Ishikawa (cell line): Measurements from ENCODE around the gene MYLK4.

ENCODE experiments used
- CEBPB ChIP-seq: IDR thresholded peaks from 2 replicates; pipeline ENCODE4 v1.6.1; 2012
- CREB1 ChIP-seq: IDR thresholded peaks from 2 replicates; pipeline ENCODE4 v1.6.1; 2012; ENCODE audit warnings: low read depth
- EGR1 ChIP-seq: IDR thresholded peaks from 2 replicates; pipeline ENCODE4 v1.6.1; 2012
- EP300 ChIP-seq: IDR thresholded peaks from 2 replicates; pipeline ENCODE4 v1.6.1; 2012; ENCODE audit warnings: borderline replicate concordance
- FOXM1 ChIP-seq: IDR thresholded peaks from 2 replicates; pipeline ENCODE4 v1.6.1; 2012; ENCODE audit warnings: low read depth, borderline replicate concordance
- NFIC ChIP-seq: IDR thresholded peaks from 2 replicates; pipeline ENCODE4 v1.6.1; 2012
- RAD21 ChIP-seq: IDR thresholded peaks from 2 replicates; pipeline ENCODE4 v1.6.1; 2012; ENCODE audit warnings: low read depth
- TAF1 ChIP-seq: IDR thresholded peaks from 2 replicates; pipeline ENCODE4 v1.6.1; 2012; ENCODE audit warnings: low read depth, mild to moderate bottlenecking
- TCF12 ChIP-seq: IDR thresholded peaks from 2 replicates; pipeline ENCODE4 v1.6.1; 2012; ENCODE audit warnings: low read depth
- TEAD4 ChIP-seq: IDR thresholded peaks from 2 replicates; pipeline ENCODE4 v1.6.1; 2012
- USF1 ChIP-seq: IDR thresholded peaks from 2 replicates; pipeline ENCODE4 v1.6.1; 2012
- YY1 ChIP-seq: IDR thresholded peaks from 2 replicates; pipeline ENCODE4 v1.6.1; 2012; ENCODE audit warnings: low read depth
- ZBTB7A ChIP-seq: IDR thresholded peaks from 2 replicates; pipeline ENCODE4 v1.6.1; 2012; ENCODE audit warnings: low read depth
- TF ChIP-seq, protein P1 (sequence below): IDR thresholded peaks from 2 replicates; pipeline ENCODE4 v1.6.1; 2012
- TF ChIP-seq, protein P2 (sequence below): IDR thresholded peaks from 2 replicates; pipeline ENCODE4 v1.6.1; 2012; ENCODE audit warnings: low read depth, mild to moderate bottlenecking

The MYLK4 gene

GRCh38 chr6:2710412-2710811 lies 40.3 kb downstream of the MYLK4 start:
- TF ChIP-seq EP300 = no peak
- no peak for TF ChIP-seq ZBTB7A
- no peak for TF ChIP-seq CREB1
- no peak for TF ChIP-seq NFIC
- no peak for TF ChIP-seq FOXM1
- TF ChIP-seq, protein P1, sequence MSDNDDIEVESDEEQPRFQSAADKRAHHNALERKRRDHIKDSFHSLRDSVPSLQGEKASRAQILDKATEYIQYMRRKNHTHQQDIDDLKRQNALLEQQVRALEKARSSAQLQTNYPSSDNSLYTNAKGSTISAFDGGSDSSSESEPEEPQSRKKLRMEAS = no peak
- TF ChIP-seq TCF12 = no peak
- TF ChIP-seq YY1 = no peak
- no peak for TF ChIP-seq USF1
- TF ChIP-seq EGR1 = no peak
- TF ChIP-seq TAF1 = no peak

DNA sequence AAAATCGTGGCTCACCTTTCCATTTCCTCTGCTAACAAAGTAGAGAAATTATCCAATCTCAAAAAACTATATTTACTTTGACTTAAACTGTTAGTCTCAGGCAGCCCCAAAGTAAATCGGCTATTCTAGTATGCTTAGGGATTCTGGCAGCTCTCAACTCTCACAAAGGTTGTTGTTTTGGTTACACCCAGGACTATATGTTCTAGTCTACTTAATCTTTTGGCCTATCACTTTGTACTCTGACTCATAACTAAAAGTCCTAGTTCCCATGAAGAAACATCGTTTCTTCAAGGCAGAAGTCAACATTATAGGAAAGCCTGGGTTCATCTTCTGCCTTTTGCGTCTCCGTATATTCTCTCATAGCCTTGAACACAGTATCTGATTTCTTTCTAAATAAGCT lies 42.3 kb downstream of the MYLK4 start:
- TF ChIP-seq RAD21 = no peak
- no peak for TF ChIP-seq USF1
- TF ChIP-seq FOXM1 = no peak
- TF ChIP-seq, protein P1 = no peak
- no peak for TF ChIP-seq NFIC
- no peak for TF ChIP-seq EGR1
- TF ChIP-seq TCF12 = no peak
- no peak for TF ChIP-seq TAF1
- TF ChIP-seq TEAD4 = no peak
- TF ChIP-seq CREB1 = no peak
- no peak for TF ChIP-seq EP300
- TF ChIP-seq, protein P2, sequence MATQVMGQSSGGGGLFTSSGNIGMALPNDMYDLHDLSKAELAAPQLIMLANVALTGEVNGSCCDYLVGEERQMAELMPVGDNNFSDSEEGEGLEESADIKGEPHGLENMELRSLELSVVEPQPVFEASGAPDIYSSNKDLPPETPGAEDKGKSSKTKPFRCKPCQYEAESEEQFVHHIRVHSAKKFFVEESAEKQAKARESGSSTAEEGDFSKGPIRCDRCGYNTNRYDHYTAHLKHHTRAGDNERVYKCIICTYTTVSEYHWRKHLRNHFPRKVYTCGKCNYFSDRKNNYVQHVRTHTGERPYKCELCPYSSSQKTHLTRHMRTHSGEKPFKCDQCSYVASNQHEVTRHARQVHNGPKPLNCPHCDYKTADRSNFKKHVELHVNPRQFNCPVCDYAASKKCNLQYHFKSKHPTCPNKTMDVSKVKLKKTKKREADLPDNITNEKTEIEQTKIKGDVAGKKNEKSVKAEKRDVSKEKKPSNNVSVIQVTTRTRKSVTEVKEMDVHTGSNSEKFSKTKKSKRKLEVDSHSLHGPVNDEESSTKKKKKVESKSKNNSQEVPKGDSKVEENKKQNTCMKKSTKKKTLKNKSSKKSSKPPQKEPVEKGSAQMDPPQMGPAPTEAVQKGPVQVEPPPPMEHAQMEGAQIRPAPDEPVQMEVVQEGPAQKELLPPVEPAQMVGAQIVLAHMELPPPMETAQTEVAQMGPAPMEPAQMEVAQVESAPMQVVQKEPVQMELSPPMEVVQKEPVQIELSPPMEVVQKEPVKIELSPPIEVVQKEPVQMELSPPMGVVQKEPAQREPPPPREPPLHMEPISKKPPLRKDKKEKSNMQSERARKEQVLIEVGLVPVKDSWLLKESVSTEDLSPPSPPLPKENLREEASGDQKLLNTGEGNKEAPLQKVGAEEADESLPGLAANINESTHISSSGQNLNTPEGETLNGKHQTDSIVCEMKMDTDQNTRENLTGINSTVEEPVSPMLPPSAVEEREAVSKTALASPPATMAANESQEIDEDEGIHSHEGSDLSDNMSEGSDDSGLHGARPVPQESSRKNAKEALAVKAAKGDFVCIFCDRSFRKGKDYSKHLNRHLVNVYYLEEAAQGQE = no peak
- TF ChIP-seq ZBTB7A = no peak
- TF ChIP-seq CEBPB = no peak
- TF ChIP-seq YY1 = no peak

GRCh38 chr6:2706558-2706957 lies 44.2 kb downstream of the MYLK4 start:
- TF ChIP-seq, protein P1 = no peak
- TF ChIP-seq EGR1 (no peak), CEBPB (no peak), TEAD4 (no peak), NFIC (no peak), EP300 (no peak), YY1 (no peak), TCF12 (no peak), TAF1 (no peak)

- TF ChIP-seq USF1 = no peak
- no peak for TF ChIP-seq TCF12
- no peak for TF ChIP-seq TEAD4
- no peak for TF ChIP-seq RAD21
- no peak for TF ChIP-seq ZBTB7A
- TF ChIP-seq, protein P2 = no peak
- no peak for TF ChIP-seq YY1
- TF ChIP-seq, protein P1 = no peak
- TF ChIP-seq FOXM1 = no peak
- TF ChIP-seq CEBPB = no peak
- no peak for TF ChIP-seq TAF1
- no peak for TF ChIP-seq EGR1
- no peak for TF ChIP-seq NFIC
- TF ChIP-seq EP300 = no peak
- no peak for TF ChIP-seq CREB1
Observed at GRCh38 chr6:2705256-2705655, 45.5 kb downstream of the MYLK4 start.

GRCh38 chr6:2697291-2697690 lies 53.4 kb downstream of the MYLK4 start:
- TF ChIP-seq USF1 (no peak), FOXM1 (no peak), TEAD4 (no peak), RAD21 (no peak)
- TF ChIP-seq, protein P1 = no peak
